Measurements from ENCODE around the gene CLIP1.
"Not testable (repeated sequence)": the region's sequence is repeated elsewhere in the genome, so short reads cannot be mapped to it uniquely, and the experiment has no call there.

Gene CLIP1

GRCh38 chr12:122265886-122266229 lies 156.6 kb downstream of the CLIP1 start:
- no peak for FAIRE-seq
- DNase-seq (ENCODE audit: insufficient read length, low spot score), result no peak

- DNase-seq (ENCODE audit: insufficient read length, low spot score) (no peak), FAIRE-seq (peak; percentile 26)
These were observed 157.0 kb downstream of the CLIP1 start for GRCh38 chr12:122265476-122265875.

- not testable (repeated sequence) for FAIRE-seq; DNase-seq (ENCODE audit: insufficient read length, low spot score)
These were observed 161.7 kb downstream of the CLIP1 start for GRCh38 chr12:122260735-122261134.

GRCh38 chr12:122258939-122259338 lies 163.5 kb downstream of the CLIP1 start:
- not testable (repeated sequence) for DNase-seq (ENCODE audit: insufficient read length, low spot score); FAIRE-seq

GRCh38 chr12:122258462-122258861 lies 164.0 kb downstream of the CLIP1 start:
- FAIRE-seq; DNase-seq (ENCODE audit: insufficient read length, low spot score): not testable (repeated sequence)

GRCh38 chr12:122250536-122250935 lies 171.9 kb downstream of the CLIP1 start:
- no peak for DNase-seq (ENCODE audit: insufficient read length, low spot score)
- no peak for FAIRE-seq

- FAIRE-seq, result no peak
These were observed 172.4 kb downstream of the CLIP1 start for GRCh38 chr12:122250047-122250446.

GRCh38 chr12:122245553-122245952 lies 176.9 kb downstream of the CLIP1 start:
- FAIRE-seq, result no peak
- DNase-seq (ENCODE audit: insufficient read length, low spot score), result no peak

More at GRCh38 chr12:122250047-122250446, 172.4 kb downstream of the CLIP1 start:
- no peak for DNase-seq (ENCODE audit: insufficient read length, low spot score)

- FAIRE-seq, result no peak
These were observed 177.7 kb downstream of the CLIP1 start for GRCh38 chr12:122244565-122245371.

GRCh38 chr12:122243965-122244364 lies 178.5 kb downstream of the CLIP1 start:
- FAIRE-seq (no peak), DNase-seq (ENCODE audit: insufficient read length, low spot score) (no peak)

More at GRCh38 chr12:122244565-122245371, 177.7 kb downstream of the CLIP1 start:
- no peak for DNase-seq (ENCODE audit: insufficient read length, low spot score)

GRCh38 chr12:122238861-122239260 lies 183.6 kb downstream of the CLIP1 start:
- FAIRE-seq (no peak), DNase-seq (ENCODE audit: insufficient read length, low spot score) (no peak)

- DNase-seq (ENCODE audit: insufficient read length, low spot score), result no peak
- no peak for FAIRE-seq
These were observed 186.7 kb downstream of the CLIP1 start for GRCh38 chr12:122235741-122236140.

- no peak for FAIRE-seq
These were observed 189.8 kb downstream of the CLIP1 start for GRCh38 chr12:122232691-122233090.

GRCh38 chr12:122230798-122231197 lies 191.7 kb downstream of the CLIP1 start:
- FAIRE-seq, result no peak
- DNase-seq (ENCODE audit: insufficient read length, low spot score), result no peak

More at GRCh38 chr12:122232691-122233090, 189.8 kb downstream of the CLIP1 start:
- DNase-seq (ENCODE audit: insufficient read length, low spot score), result no peak

- DNase-seq (ENCODE audit: insufficient read length, low spot score) (no peak), FAIRE-seq (no peak)
These were observed 194.4 kb downstream of the CLIP1 start for GRCh38 chr12:122228092-122228491.

- DNase-seq (ENCODE audit: insufficient read length, low spot score), result no peak
- no peak for FAIRE-seq
These were observed 195.1 kb downstream of the CLIP1 start for GRCh38 chr12:122227341-122227740.

- FAIRE-seq (no peak), DNase-seq (ENCODE audit: insufficient read length, low spot score) (no peak)
These were observed 195.9 kb downstream of the CLIP1 start for GRCh38 chr12:122226366-122227125.

- DNase-seq (ENCODE audit: insufficient read length, low spot score) (peak; percentile 92), FAIRE-seq (peak; percentile 97)
These were observed 196.6 kb downstream of the CLIP1 start, which contains the start of gene DIABLO for GRCh38 chr12:122225683-122226365. Gene DIABLO (minus strand): TSS chr12:122226052. CDS start chr12:122226014, 38 bp downstream.
